GM23338 (cell line): Measurements from ENCODE around the gene TLR9. TPM values are rescaled to one million over a fixed set of nuclear protein-coding genes. Genes with fewer than 3 reads are reported as not detected.

Source experiments
- ATAC-seq: fragments of 200-7000 bp; cut with Tn5 transposase; 3 replicates; pipeline ENCODE4 v1.9.1; 2020
- DNase-seq: peaks from one replicate; pipeline ENCODE4 v3.0.0-alpha.2; 2015; ENCODE audit warnings: low spot score
- H2AFZ ChIP-seq: fragments of 200-600 bp; sonication (generic); 2 replicates; pipeline ENCODE4 v1.8.0; 2016; ENCODE audit warnings: antibody characterized with exemption, mild to moderate bottlenecking, moderate library complexity
- H3F3A ChIP-seq: fragments of 200-600 bp; sonication (generic); replicated peaks from 2 replicates; pipeline ENCODE4 v1.8.0; 2017; ENCODE audit warnings: antibody characterized with exemption, mixed run types, low read depth
- H3K27ac ChIP-seq: fragments of 200-600 bp; sonication (generic); 2 replicates; pipeline ENCODE4 v1.6.1; 2016; ENCODE audit warnings: low read depth
- H3K27me3 ChIP-seq: fragments of 200-600 bp; sonication (generic); 2 replicates; pipeline ENCODE4 v1.8.0; 2016; ENCODE audit warnings: mild to moderate bottlenecking, mixed run types, moderate library complexity; ENCODE audit not compliant: insufficient read depth
- H3K36me3 ChIP-seq: fragments of 200-600 bp; sonication (generic); 2 replicates; pipeline ENCODE4 v1.8.0; 2016; ENCODE audit warnings: mild to moderate bottlenecking; ENCODE audit not compliant: insufficient read depth
- H3K4me1 ChIP-seq: fragments of 200-600 bp; sonication (generic); 2 replicates; pipeline ENCODE4 v1.8.0; 2016; ENCODE audit warnings: mild to moderate bottlenecking, moderate library complexity; ENCODE audit not compliant: insufficient read depth
- H3K4me2 ChIP-seq: fragments of 200-600 bp; sonication (generic); 2 replicates; pipeline ENCODE4 v1.7.1; 2017; ENCODE audit warnings: mixed run types
- H3K4me3 ChIP-seq: fragments of 200-600 bp; sonication (generic); 2 replicates; pipeline ENCODE4 v1.6.1; 2016; ENCODE audit warnings: mixed run types
- H3K79me2 ChIP-seq: fragments of 200-600 bp; sonication (generic); replicated peaks from 2 replicates; pipeline ENCODE4 v1.8.0; 2017; ENCODE audit warnings: mild to moderate bottlenecking; ENCODE audit not compliant: insufficient read depth
- H3K9me2 ChIP-seq: fragments of 200-600 bp; sonication (generic); 2 replicates; pipeline ENCODE4 v1.8.0; 2017; ENCODE audit not compliant: insufficient read depth
- H4K20me1 ChIP-seq: fragments of 200-600 bp; sonication (generic); replicated peaks from 2 replicates; pipeline ENCODE4 v1.8.0; 2017; ENCODE audit warnings: mild to moderate bottlenecking; ENCODE audit not compliant: insufficient read depth
- H3K27ac Mint-ChIP-seq: 2 replicates; pipeline ENCODE4 v1.8.0; 2020; ENCODE audit warnings: inconsistent platforms, mild to moderate bottlenecking, moderate library complexity, mixed read lengths
- H3K27me3 Mint-ChIP-seq: 3 replicates; pipeline ENCODE4 v1.8.0; 2022; ENCODE audit warnings: low read depth, mild to moderate bottlenecking, moderate library complexity, mixed read lengths, inconsistent platforms; ENCODE audit not compliant: insufficient read depth, poor library complexity
- H3K36me3 Mint-ChIP-seq: 3 replicates; pipeline ENCODE4 v1.8.0; 2021; ENCODE audit warnings: low read depth, mild to moderate bottlenecking, inconsistent platforms, moderate library complexity, mixed read lengths
- H3K4me1 Mint-ChIP-seq: 3 replicates; pipeline ENCODE4 v1.8.0; 2020; ENCODE audit warnings: mild to moderate bottlenecking, inconsistent platforms, mixed read lengths
- H3K4me3 Mint-ChIP-seq: 3 replicates; pipeline ENCODE4 v1.8.0; 2021; ENCODE audit warnings: moderate library complexity, mild to moderate bottlenecking, inconsistent platforms, mixed read lengths
- H3K9me3 Mint-ChIP-seq: 3 replicates; pipeline ENCODE4 v1.8.0; 2020; ENCODE audit warnings: moderate library complexity, mild to moderate bottlenecking, inconsistent platforms, mixed read lengths
- CTCF ChIP-seq, 2 experiments: fragments of 200-600 bp in 1 of 2; sonication (generic) in 1 of 2; conservative IDR thresholded peaks; 2 replicates each; pipeline versions ENCODE4 v1.5.1 to v1.6.1; 2016 to 2017; ENCODE audit warnings: antibody characterized with exemption in 2 of 2, low read depth in 2 of 2, mild to moderate bottlenecking in 2 of 2, moderate library complexity in 1 of 2
- ETS1 ChIP-seq: IDR thresholded peaks from 2 replicates; pipeline ENCODE4 v1.6.1; 2016; ENCODE audit warnings: antibody characterized with exemption
- NANOG ChIP-seq: IDR thresholded peaks from 2 replicates; pipeline ENCODE4 v1.6.1; 2016; ENCODE audit warnings: antibody characterized with exemption, borderline replicate concordance
- STAT1 ChIP-seq: IDR thresholded peaks from one replicate; pipeline ENCODE4 v1.6.1; 2016; ENCODE audit warnings: antibody characterized with exemption; ENCODE audit not compliant: unreplicated experiment
- ZNF462 ChIP-seq: fragments of 250-450 bp; sonication (Bioruptor Pico); IDR thresholded peaks from 2 replicates; pipeline ENCODE4 v1.5.0; 2020; ENCODE audit warnings: mild to moderate bottlenecking, moderate library complexity
- polyA plus RNA-seq: library from polyadenylated mRNA; unstranded; fragments of >200 nt; fragmentation: Nextera tagmentation; extraction: Ambion mirVana; gene quantifications from 2 replicates; pipeline ENCODE4 v1.2.1, GENCODE V29; 2016
- total RNA-seq: library from RNA; depleted of rRNA; stranded (reverse); fragments of >200 nt; shearing (Covaris generic); gene quantifications from 2 replicates; pipeline ENCODE4 v1.2.3, GENCODE V29; 2014

TLR9 gene
- total and polyA plus RNA-seq, 2 experiments from 2014 or later = not detected

- Mint-ChIP-seq H3K27ac (no peak overlapping the region), H3K9me3 (no peaks in the 10 kb centered on the region), H3K27me3 (peaks cover 3% of the 10 kb centered on the region), H3K4me1 (no peaks in the 10 kb centered on the region), H3K4me3 (no peak overlapping the region), H3K36me3 (peaks cover 97% of the 10 kb centered on the region)
- Histone ChIP-seq H3K4me2 (no peak overlapping the region), H3K9me2 (no peaks in the 10 kb centered on the region), H3K27ac (no peak overlapping the region), H3K4me3 (no peak overlapping the region), H3K36me3 (peaks cover 82% of the 10 kb centered on the region), H3K79me2 (peaks cover 68% of the 10 kb centered on the region), H3K27me3 (no peaks in the 10 kb centered on the region), H3F3A (peaks cover 21% of the 10 kb centered on the region), H4K20me1 (peaks cover 52% of the 10 kb centered on the region), H2AFZ (no peak overlapping the region), H3K4me1 (no peaks in the 10 kb centered on the region)
- no peak for TF ChIP-seq STAT1
- no peak for TF ChIP-seq CTCF (conservative IDR thresholded peaks at IDR 0.05; ENCODE audit: low read depth in 2 of 2)
- TF ChIP-seq ETS1 = no peak
- TF ChIP-seq ZNF462 (CRISPR knock-in tag) = no peak
- TF ChIP-seq NANOG = no peak
- DNase-seq (no peak), ATAC-seq (no peak)
Measured at GRCh38 chr3:52262447-52262846, 37.0 kb upstream of the TLR9 start.
